ENCODE measurements around the gene PTPN14. TPM values are rescaled to one million over a fixed set of nuclear protein-coding genes. Genes with fewer than 3 reads are reported as not detected.

PTPN14 gene
- total RNA-seq, 4 donors from 2014 or later, result 4.5 to 9.7 (median 7.1) TPM

GRCh38 chr1:214317734-214318133, 233.7 kb downstream of the PTPN14 start:
- in situ Hi-C loops (cut with MboI; ENCODE audit: low pct_ligation_motif_present in 1 of 4, low pct_unique_long_range_greater_than_20kb in 1 of 4, low sequenced_read_pairs in 3 of 4), result no loop called here
- Histone ChIP-seq H3K4me1 (no peaks in the 10 kb centered on the region), H3K4me3 (no peak overlapping the region), H3K27me3 (no peaks in the 10 kb centered on the region), H3K27ac (no peak overlapping the region), H3K36me3 (peaks cover 0 to 2% (median 0%) of the 10 kb centered on the region in 4 donors), H3K9me3 (no peaks in the 10 kb centered on the region)
- DNase-seq, result no peak
- TF ChIP-seq POLR2A (IDR thresholded peaks at IDR 0.05), result no peak
- TF ChIP-seq CTCF (IDR thresholded peaks at IDR 0.05), result no peak
- TF ChIP-seq POLR2AphosphoS5 (IDR thresholded peaks at IDR 0.05), result no peak
- no peak for TF ChIP-seq EP300 (IDR thresholded peaks at IDR 0.05; ENCODE audit: low read depth)
- intact Hi-C loops (cut with DNase I; ENCODE audit: low total_unique reads), result no loop called here
- WGBS, 2 donors (ENCODE audit: low coverage in 1 of 2), result 87% methylated on average over 5 of the region's 5 CpGs

GRCh38 chr1:214317300-214317699, 234.1 kb downstream of the PTPN14 start:
- no peak overlapping the region for H3K4me3 ChIP-seq
- in situ Hi-C loops (cut with MboI; ENCODE audit: low pct_ligation_motif_present in 1 of 4, low pct_unique_long_range_greater_than_20kb in 1 of 4, low sequenced_read_pairs in 3 of 4) (no loop called here), intact Hi-C loops (cut with DNase I; ENCODE audit: low total_unique reads) (no loop called here)
- H3K27ac ChIP-seq, result no peak overlapping the region
- peaks cover 0 to 2% (median 0%) of the 10 kb centered on the region in 4 donors for H3K36me3 ChIP-seq
- no peaks in the 10 kb centered on the region for H3K9me3 ChIP-seq
- no peak for TF ChIP-seq POLR2AphosphoS5 (IDR thresholded peaks at IDR 0.05)
- no peak for TF ChIP-seq EP300 (IDR thresholded peaks at IDR 0.05; ENCODE audit: low read depth)
- no peak for TF ChIP-seq POLR2A (IDR thresholded peaks at IDR 0.05)
- no peak for DNase-seq
- no peaks in the 10 kb centered on the region for H3K27me3 ChIP-seq
- H3K4me1 ChIP-seq, result no peaks in the 10 kb centered on the region
- WGBS, 2 donors (ENCODE audit: low coverage in 1 of 2), result 76 to 91% methylated on average over 4 of the region's 4 CpGs

- no peaks in the 10 kb centered on the region for H3K4me1 ChIP-seq
- 73 to 97% methylated on average over 5 of the region's 5 CpGs for WGBS, 2 donors (ENCODE audit: low coverage in 1 of 2)
- in situ Hi-C loops (cut with MboI; ENCODE audit: low pct_ligation_motif_present in 1 of 4, low pct_unique_long_range_greater_than_20kb in 1 of 4, low sequenced_read_pairs in 3 of 4), result no loop called here
- TF ChIP-seq POLR2A (IDR thresholded peaks at IDR 0.05), result no peak
- no peak for TF ChIP-seq CTCF (IDR thresholded peaks at IDR 0.05)
- no peak for TF ChIP-seq EP300 (IDR thresholded peaks at IDR 0.05; ENCODE audit: low read depth)
- TF ChIP-seq POLR2AphosphoS5 (IDR thresholded peaks at IDR 0.05), result no peak
- no peak overlapping the region for H3K4me3 ChIP-seq
- no peaks in the 10 kb centered on the region for H3K27me3 ChIP-seq
- no peak overlapping the region for H3K27ac ChIP-seq
- no peaks in the 10 kb centered on the region for H3K9me3 ChIP-seq
- peaks cover 0 to 2% (median 0%) of the 10 kb centered on the region in 4 donors for H3K36me3 ChIP-seq
- no peak for DNase-seq
- intact Hi-C loops (cut with DNase I; ENCODE audit: low total_unique reads), result no loop called here
These were observed 234.8 kb downstream of the PTPN14 start for GRCh38 chr1:214316593-214316992.

- no peak overlapping the region for H3K27ac ChIP-seq
- no peak for DNase-seq
- in situ Hi-C loops (cut with MboI; ENCODE audit: low pct_ligation_motif_present in 1 of 4, low pct_unique_long_range_greater_than_20kb in 1 of 4, low sequenced_read_pairs in 3 of 4), result no loop called here
- no peak overlapping the region for H3K4me3 ChIP-seq
- no peaks in the 10 kb centered on the region for H3K27me3 ChIP-seq
- no peaks in the 10 kb centered on the region for H3K9me3 ChIP-seq
- WGBS, 2 donors (ENCODE audit: low coverage in 1 of 2), result 81 to 87% methylated on average over 3 to 5 of the region's 5 CpGs
- H3K4me1 ChIP-seq, result no peaks in the 10 kb centered on the region
- H3K36me3 ChIP-seq, result no peaks in the 10 kb centered on the region
- intact Hi-C loops (cut with DNase I; ENCODE audit: low total_unique reads), result no loop called here
- no peak for TF ChIP-seq POLR2AphosphoS5 (IDR thresholded peaks at IDR 0.05)
These were observed 237.1 kb downstream of the PTPN14 start for GRCh38 chr1:214314178-214314843.

- no peak for DNase-seq
- Histone ChIP-seq H3K27ac (no peak overlapping the region), H3K36me3 (no peaks in the 10 kb centered on the region), H3K4me3 (no peak overlapping the region), H3K27me3 (no peaks in the 10 kb centered on the region), H3K4me1 (no peaks in the 10 kb centered on the region), H3K9me3 (no peaks in the 10 kb centered on the region)
- TF ChIP-seq POLR2A (IDR thresholded peaks at IDR 0.05) (no peak), EP300 (IDR thresholded peaks at IDR 0.05; ENCODE audit: low read depth) (no peak), POLR2AphosphoS5 (IDR thresholded peaks at IDR 0.05) (no peak), CTCF (IDR thresholded peaks at IDR 0.05) (no peak)
- intact Hi-C loops (cut with DNase I; ENCODE audit: low total_unique reads) (no loop called here), in situ Hi-C loops (cut with MboI; ENCODE audit: low pct_ligation_motif_present in 1 of 4, low pct_unique_long_range_greater_than_20kb in 1 of 4, low sequenced_read_pairs in 3 of 4) (no loop called here)
- whole genome bisulfite sequencing, 2 donors (ENCODE audit: low coverage in 1 of 2), result 96% methylated on average over 9 to 10 of the region's 10 CpGs
These were observed 238.8 kb downstream of the PTPN14 start for GRCh38 chr1:214312530-214313051.

Data from transverse colon (tissue), 4 donors.